SU-DHL-6 (cell line): ENCODE results near the gene GMIP.
"Not testable (repeated sequence)": the region's sequence is repeated elsewhere in the genome, so short reads cannot be mapped to it uniquely, and the experiment has no call there.

ENCODE experiments used
- H2AFZ ChIP-seq: fragments of 200-600 bp; sonication (generic); 2 replicates; pipeline ENCODE4 v1.6.1; 2014; ENCODE audit warnings: low read depth, mild to moderate bottlenecking, moderate library complexity, mixed read lengths, antibody characterized with exemption, low read length; ENCODE audit not compliant: severe bottlenecking
- H3F3A ChIP-seq: fragments of 200-600 bp; shearing (Covaris generic); 2 replicates; pipeline ENCODE4 v1.6.0; 2016; ENCODE audit warnings: antibody characterized with exemption, mild to moderate bottlenecking; ENCODE audit not compliant: insufficient read depth
- H3K27ac ChIP-seq: fragments of 200-600 bp; sonication (generic); 2 replicates; pipeline ENCODE4 v1.5.1; 2016; ENCODE audit warnings: low read depth, mild to moderate bottlenecking, low read length, moderate library complexity, mixed read lengths
- H3K27me3 ChIP-seq: fragments of 200-600 bp; sonication (generic), shearing (Covaris generic); 2 replicates; pipeline ENCODE4 v1.6.0; 2014; ENCODE audit warnings: mild to moderate bottlenecking, low read length
- H3K36me3 ChIP-seq: fragments of 200-600 bp; sonication (generic); 2 replicates; pipeline ENCODE4 v1.6.1; 2014; ENCODE audit warnings: mild to moderate bottlenecking, low read length, mixed read lengths
- H3K4me2 ChIP-seq: fragments of 300-600, 200-600 bp; shearing (Covaris generic), sonication (generic); 2 replicates; pipeline ENCODE4 v1.6.0; 2014; ENCODE audit warnings: low read length, low read depth, mild to moderate bottlenecking; ENCODE audit not compliant: poor library complexity, severe bottlenecking
- H3K4me3 ChIP-seq: fragments of 200-600 bp; sonication (generic); 2 replicates; pipeline ENCODE4 v1.5.1; 2014; ENCODE audit warnings: antibody characterized with exemption, low read length, mild to moderate bottlenecking, mixed read lengths; ENCODE audit not compliant: insufficient read depth, poor library complexity, severe bottlenecking
- H3K79me2 ChIP-seq: fragments of 200-600 bp; sonication (generic); 2 replicates; pipeline ENCODE4 v1.6.1; 2014; ENCODE audit warnings: mild to moderate bottlenecking, low read length, moderate library complexity; ENCODE audit not compliant: insufficient read depth
- H3K9ac ChIP-seq: fragments of 200-600 bp; sonication (generic); 2 replicates; pipeline ENCODE4 v1.7.0; 2014; ENCODE audit warnings: mild to moderate bottlenecking, low read length
- H3K9me2 ChIP-seq: fragments of 200-600 bp; sonication (generic); replicated peaks from 2 replicates; pipeline ENCODE4 v1.6.1; 2014; ENCODE audit warnings: low read length; ENCODE audit not compliant: insufficient read depth
- H3K9me3 ChIP-seq: fragments of 200-600 bp; sonication (generic); 2 replicates; pipeline ENCODE4 v1.6.1; 2014; ENCODE audit warnings: low read length, mixed read lengths; ENCODE audit not compliant: insufficient read depth
- H4K20me1 ChIP-seq: fragments of 200-600 bp; sonication (generic); 2 replicates; pipeline ENCODE4 v1.6.1; 2014; ENCODE audit warnings: low read depth, mild to moderate bottlenecking, antibody characterized with exemption, low read length, moderate library complexity, mixed read lengths
- EZH2phosphoT487 ChIP-seq: fragments of 200-600 bp; sonication (generic), shearing (Covaris generic); conservative IDR thresholded peaks from 2 replicates; pipeline ENCODE4 v1.6.1; 2018; ENCODE audit warnings: mild to moderate bottlenecking, antibody characterized with exemption, low read length, moderate library complexity, mixed read lengths
- TF ChIP-seq, protein P1 (sequence below): fragments of 200-600 bp; sonication (generic); IDR thresholded peaks from one replicate; pipeline ENCODE4 v1.5.1; 2017; ENCODE audit warnings: antibody characterized with exemption, mild to moderate bottlenecking, low read length, moderate library complexity; ENCODE audit not compliant: insufficient read depth, poor library complexity, severe bottlenecking

The GMIP gene

DNA sequence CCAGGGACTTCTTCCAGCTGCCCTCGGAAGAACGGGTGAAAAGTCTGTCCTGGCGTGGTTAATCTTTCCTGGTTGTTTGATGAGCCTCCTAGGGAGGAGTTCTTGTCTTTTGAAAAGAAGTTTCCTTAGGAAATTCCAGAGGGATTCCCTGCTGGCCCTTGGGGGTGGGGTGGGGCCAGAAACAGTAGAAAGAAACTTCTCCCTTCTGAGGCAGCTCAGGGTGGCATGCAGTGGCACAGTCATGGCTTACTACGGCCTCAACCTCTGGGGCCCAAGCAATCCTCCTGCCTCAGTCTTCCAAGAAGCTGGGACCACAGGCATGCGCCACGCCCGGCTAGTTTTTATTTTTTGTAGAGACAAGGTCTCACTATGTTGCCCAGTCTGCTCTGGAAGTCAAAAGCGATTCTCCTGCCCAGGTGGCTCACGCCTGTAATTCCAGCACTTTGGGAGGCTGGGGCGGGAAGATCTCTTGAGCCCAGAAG is 26.7 kb upstream of the GMIP start:
- Histone ChIP-seq H3K27me3 (no peaks in the 10 kb centered on the region), H3K4me3 (peak overlapping the region; percentile 100), H3K9me3 (no peaks in the 10 kb centered on the region), H3K79me2 (peaks cover 65% of the 10 kb centered on the region), H3K36me3 (peaks cover 9% of the 10 kb centered on the region; the same call in 1 of the 2 replicates), H3K9me2 (no peaks in the 10 kb centered on the region), H4K20me1 (no peaks in the 10 kb centered on the region), H3F3A (peaks cover 22% of the 10 kb centered on the region), H2AFZ (no peak overlapping the region), H3K4me2 (peak overlapping the region; percentile 93), H3K9ac (peak overlapping the region; percentile 99), H3K27ac (peak overlapping the region; percentile 90)
- TF ChIP-seq, protein P1, sequence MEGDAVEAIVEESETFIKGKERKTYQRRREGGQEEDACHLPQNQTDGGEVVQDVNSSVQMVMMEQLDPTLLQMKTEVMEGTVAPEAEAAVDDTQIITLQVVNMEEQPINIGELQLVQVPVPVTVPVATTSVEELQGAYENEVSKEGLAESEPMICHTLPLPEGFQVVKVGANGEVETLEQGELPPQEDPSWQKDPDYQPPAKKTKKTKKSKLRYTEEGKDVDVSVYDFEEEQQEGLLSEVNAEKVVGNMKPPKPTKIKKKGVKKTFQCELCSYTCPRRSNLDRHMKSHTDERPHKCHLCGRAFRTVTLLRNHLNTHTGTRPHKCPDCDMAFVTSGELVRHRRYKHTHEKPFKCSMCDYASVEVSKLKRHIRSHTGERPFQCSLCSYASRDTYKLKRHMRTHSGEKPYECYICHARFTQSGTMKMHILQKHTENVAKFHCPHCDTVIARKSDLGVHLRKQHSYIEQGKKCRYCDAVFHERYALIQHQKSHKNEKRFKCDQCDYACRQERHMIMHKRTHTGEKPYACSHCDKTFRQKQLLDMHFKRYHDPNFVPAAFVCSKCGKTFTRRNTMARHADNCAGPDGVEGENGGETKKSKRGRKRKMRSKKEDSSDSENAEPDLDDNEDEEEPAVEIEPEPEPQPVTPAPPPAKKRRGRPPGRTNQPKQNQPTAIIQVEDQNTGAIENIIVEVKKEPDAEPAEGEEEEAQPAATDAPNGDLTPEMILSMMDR = no peak
- no peak for TF ChIP-seq EZH2phosphoT487

DNA sequence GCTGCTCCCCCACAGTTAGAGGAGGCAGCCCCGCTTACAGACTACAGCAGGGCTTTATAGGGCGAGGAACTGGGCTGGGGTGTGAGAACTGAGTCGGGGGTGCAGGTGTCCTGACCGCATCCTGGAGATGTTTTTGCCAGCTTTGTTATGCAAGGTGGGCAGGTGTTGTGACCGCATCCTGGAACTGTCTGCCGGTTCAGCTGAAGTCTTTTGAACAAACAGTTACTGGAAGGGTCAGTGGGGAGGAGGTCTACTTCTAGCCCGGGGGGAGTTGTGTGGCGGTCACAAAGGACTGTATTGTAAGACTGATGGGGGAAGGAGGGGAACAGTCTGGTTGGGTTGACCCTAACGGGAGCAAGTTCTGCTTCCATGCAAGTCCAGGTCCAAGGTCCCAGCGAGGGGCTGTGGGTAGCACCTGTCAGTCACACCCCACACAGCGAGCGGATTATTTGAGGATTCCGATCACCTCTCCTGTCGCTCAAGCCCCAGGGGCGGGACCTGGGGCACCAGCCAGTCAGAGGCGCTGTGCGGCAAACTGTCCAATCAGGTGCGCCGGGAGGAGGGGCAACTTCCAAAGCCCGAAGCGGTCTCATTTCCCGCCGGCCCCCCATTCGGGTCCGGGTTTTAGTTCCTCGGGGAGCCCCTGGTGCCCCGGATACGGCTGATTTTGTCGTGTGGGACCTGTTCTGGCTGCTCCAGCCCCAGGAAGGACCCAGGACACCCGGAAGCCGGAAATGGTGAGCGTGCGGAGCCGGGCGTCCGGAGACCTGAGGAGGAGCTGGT is 25.0 kb upstream of the GMIP start, which contains the start of gene ZNF101:
Gene ZNF101, plus strand, starts transcription at position 610 of the 783 bp plus-strand sequence. Its CDS starts 125 bp downstream, at position 735.
- Histone ChIP-seq H3K27me3 (no peaks in the 10 kb centered on the region), H3K9ac (peak within 1 kb of the TSS; percentile 99), H3K79me2 (peaks cover 49% of the 10 kb centered on the region), H2AFZ (no peak within 1 kb of the TSS), H3K9me3 (no peaks in the 10 kb centered on the region), H4K20me1 (no peaks in the 10 kb centered on the region), H3K27ac (peak within 1 kb of the TSS; percentile 90), H3F3A (peaks cover 23% of the 10 kb centered on the region), H3K4me3 (peak within 1 kb of the TSS; percentile 100), H3K36me3 (0 out of 2 replicates have a peak, but pooled peaks cover 5% of the 10 kb centered on the region), H3K9me2 (no peaks in the 10 kb centered on the region), H3K4me2 (peak within 1 kb of the TSS; percentile 93)
- no peak for TF ChIP-seq EZH2phosphoT487
- TF ChIP-seq, protein P1 = no peak

DNA sequence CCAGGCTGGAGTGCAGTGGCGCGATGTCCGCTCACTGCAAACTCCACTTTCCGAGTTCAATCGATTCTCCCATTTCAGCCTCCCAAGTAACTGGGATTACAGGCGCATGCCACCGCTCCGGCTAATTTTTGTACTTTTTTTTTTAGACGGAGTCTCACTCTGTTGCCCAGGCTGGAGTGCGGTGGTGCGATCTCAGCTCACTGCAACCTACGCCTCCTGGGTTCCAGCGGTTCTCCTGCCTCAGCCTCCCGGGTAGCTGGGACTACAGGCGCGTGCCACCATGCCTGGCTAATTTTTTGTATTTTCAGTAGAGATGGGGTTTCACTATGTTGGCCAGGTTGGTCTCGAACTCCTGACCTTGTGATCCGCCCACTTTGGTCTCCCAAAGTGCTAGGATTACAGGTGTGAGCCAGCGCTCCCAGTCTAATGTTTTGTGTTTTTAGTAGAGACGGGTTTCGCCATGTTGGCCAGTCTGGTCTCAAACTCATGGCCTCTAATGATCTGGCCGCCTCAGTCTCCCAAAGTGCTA is 22.0 kb upstream of the GMIP start:
- H3K36me3 ChIP-seq, H3K9ac ChIP-seq, H2AFZ ChIP-seq, H3K9me3 ChIP-seq, H4K20me1 ChIP-seq, H3K4me3 ChIP-seq, H3K9me2 ChIP-seq, H3K27me3 ChIP-seq: not testable (repeated sequence)
- peaks cover 40% of the 10 kb centered on the region for H3F3A ChIP-seq
- H3K27ac ChIP-seq = peak overlapping the region; percentile 93
- H3K4me2 ChIP-seq = peak overlapping the region; percentile 40
- peaks cover 43% of the 10 kb centered on the region for H3K79me2 ChIP-seq
